NCI-H82 (cell line): ENCODE results near the gene SERPINI2.
"Not testable (repeated sequence)": the region's sequence is repeated elsewhere in the genome, so short reads cannot be mapped to it uniquely, and the experiment has no call there.

Experiments used
- DNase-seq: peaks from one replicate; lab custom pipeline; 2025; lab: John Stamatoyannopoulos, UW

Gene SERPINI2

DNA sequence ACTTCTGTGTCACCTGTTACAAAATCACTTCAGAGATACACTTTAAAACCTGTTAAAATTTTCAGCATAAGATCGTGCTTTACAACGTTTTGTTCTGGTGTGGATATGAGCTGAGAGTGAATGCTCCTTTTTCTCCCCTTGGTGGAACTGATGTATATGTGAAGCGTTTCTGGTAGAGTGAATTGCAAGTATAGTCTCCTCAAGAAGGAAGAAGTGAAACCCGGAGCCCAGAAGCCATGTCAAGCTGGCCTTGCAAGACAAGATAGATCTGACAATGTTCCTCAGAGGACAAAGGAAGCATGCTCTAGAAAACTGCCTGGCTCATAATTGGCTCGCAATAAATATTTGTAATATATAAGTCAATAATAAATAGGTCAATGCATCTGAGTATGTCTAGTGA, 23.6 kb downstream of the SERPINI2 start:
- DNase-seq: peak; percentile 50

DNA sequence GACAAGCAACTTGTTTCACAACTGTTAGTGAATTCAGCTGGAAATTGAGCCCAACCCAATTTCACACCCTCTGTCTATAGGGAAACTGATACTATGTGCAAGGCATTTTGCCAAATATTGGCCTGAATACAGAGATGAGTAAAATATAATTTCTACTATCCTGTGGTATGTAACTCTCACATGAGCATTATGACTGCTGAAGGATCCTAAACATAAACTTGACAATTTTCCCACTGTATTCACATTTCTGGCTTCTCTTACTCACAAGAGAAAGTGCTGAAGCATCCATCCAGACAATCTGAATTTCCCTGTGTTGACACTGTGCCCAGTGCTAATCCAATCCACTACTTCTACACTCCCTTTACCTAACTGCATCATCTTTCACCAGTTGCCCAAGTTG, 28.4 kb downstream of the SERPINI2 start:
- no peak for DNase-seq

- no peak for DNase-seq
Measured at GRCh38 chr3:167441256-167441655, 32.6 kb downstream of the SERPINI2 start.

DNA sequence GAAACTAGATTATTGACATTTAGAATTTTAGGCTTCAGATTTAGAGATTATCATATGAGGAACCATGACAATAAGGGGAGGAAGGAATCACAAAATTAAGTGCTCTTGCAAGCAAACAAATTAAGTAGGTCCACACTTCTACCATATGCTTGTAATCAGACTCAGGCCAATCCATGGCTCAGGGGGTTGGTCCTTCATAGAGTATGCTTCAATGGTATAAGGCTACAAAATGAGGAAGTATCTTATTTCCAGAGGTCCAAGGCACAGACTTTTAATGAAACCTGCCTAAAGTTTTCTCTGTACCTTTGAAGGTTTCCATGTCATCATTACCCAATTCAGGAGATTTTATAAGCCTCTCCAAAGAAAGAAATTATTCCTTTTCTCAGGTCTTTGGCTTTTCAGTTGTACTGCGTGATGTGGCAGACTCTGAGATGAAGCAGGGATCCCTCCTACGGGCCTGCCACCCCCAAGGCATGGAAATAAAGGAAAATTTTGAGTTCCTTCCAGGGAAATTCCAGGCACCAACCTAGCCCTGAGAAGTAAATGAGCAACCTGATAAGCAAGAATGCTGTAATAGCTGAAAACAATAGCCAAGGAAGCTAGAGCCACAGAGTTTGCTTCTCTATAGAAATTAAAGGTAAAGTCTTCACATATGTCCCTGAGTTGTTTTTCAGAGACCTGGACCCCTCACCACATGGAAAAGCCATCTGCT, 36.3 kb downstream of the SERPINI2 start:
- DNase-seq: peak; percentile 20

- DNase-seq: not testable (repeated sequence)
Measured at GRCh38 chr3:167426962-167427361, 46.9 kb downstream of the SERPINI2 start.

- not testable (repeated sequence) for DNase-seq
Measured at GRCh38 chr3:167422396-167422795, 51.4 kb downstream of the SERPINI2 start.

DNA sequence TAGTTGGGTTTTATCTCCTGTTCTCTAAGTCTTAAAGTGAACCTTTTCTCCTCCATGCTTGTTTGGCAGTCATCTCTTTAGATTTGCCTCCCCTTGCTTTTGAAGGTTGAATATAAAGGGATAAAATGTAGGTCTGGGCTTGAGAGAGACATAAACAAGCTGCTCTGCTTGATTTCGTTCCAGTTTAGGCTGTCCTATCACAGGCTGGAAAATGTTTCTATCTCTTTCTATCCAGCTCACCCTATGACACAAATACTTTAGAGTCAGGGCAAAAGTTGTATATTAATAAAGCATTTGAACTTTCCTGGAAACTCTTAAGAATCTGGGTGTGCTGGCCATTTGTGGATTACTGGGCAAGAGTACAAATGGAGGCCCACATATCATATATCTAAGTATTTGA, 64.2 kb downstream of the SERPINI2 start:
- DNase-seq: no peak

DNA sequence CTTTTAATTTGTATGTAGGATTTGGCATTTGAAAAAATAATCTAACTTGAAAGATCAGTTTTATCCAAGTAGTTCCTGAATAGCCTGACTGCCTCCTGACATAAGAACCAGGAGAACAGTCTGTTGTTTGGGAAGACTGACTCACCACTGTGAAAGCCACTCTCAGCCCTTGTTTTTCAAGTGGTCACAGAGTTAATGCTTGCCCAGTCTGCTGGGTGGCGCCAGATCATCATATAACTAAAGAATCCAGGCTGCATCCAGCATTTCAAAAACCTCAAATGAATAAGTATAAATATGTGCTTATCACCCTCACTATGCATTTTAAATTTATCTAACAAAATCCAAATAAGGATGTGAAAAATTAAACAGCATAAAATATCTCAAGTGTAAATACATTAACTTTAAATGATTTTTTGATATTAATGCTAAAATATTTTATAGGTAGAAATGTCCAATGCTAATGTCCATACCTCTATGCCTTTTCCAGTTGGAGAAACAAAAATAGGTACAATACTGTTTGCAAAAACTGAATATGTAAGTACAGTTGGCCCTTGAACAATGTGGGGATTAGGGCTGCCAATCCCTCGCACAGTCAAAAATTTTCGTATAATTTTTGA, 66.9 kb downstream of the SERPINI2 start:
- DNase-seq: peak; percentile 90

DNA sequence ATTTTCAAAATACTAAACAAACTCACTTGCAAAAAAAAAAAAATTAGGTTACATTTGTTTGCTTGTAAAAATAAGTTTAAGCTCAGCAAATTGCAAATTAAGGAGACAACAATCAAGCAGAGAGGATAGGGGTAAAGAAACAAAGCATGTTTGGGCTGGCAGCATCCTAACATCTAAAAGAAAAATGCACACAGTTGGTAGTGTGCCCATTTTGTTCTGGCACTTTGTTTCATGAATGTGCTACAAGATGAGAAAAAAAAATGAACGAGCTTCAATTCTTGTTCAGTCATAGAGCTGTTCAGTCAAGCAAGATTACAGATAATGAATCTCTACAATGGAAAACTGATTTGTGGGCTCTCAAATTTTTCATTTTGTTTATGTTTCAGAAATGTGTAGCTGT, 76.0 kb downstream of the SERPINI2 start:
- DNase-seq: no peak

DNA sequence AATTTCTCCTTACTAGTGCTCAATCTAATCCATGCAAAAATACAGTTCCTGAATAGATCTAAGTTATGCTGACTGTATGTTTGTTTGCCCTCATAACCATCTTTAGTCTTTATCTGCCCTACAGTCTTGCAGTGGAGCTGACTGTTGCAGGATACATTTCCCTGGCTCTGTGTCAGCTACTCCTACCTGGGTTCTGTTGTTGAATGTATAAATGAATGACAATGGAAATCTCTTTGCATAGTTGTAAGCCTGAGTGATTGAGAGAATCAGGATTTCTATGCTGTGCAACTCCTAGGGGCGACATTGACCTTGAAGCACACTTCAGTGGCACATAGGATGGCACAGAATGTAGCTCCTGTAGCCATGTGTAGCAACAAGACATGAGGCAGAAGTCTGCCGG, 77.8 kb downstream of the SERPINI2 start:
- no peak for DNase-seq

GRCh38 chr3:167394003-167394402, 79.8 kb downstream of the SERPINI2 start:
- DNase-seq: peak; percentile 9
